GM19324 (cell line): ENCODE results near the gene NT5C2.
"Not testable (repeated sequence)": the region's sequence is repeated elsewhere in the genome, so short reads cannot be mapped to it uniquely, and the experiment has no call there.

Experiments
- ATAC-seq: cut with Tn5 transposase; IDR thresholded peaks from one replicate; pipeline ENCODE4 v1.9.1; 2021; ENCODE audit warnings: mild to moderate bottlenecking, moderate library complexity; ENCODE audit not compliant: unreplicated experiment, low FRiP score

Gene NT5C2

GRCh38 chr10:103167554-103167953 is 25.5 kb downstream of the NT5C2 start:
- ATAC-seq: not testable (repeated sequence)

GRCh38 chr10:103166523-103166922 is 26.5 kb downstream of the NT5C2 start:
- no peak for ATAC-seq

- ATAC-seq: not testable (repeated sequence)
These were observed 29.2 kb downstream of the NT5C2 start for GRCh38 chr10:103163766-103164403.

GRCh38 chr10:103157246-103157645 is 35.8 kb downstream of the NT5C2 start:
- no peak for ATAC-seq

- ATAC-seq: no peak
These were observed 37.5 kb downstream of the NT5C2 start for GRCh38 chr10:103155471-103156085.

- no peak for ATAC-seq
These were observed 38.4 kb downstream of the NT5C2 start for GRCh38 chr10:103154521-103155299.

GRCh38 chr10:103153302-103154197 is 39.5 kb downstream of the NT5C2 start:
- ATAC-seq: no peak

GRCh38 chr10:103149991-103150622 is 43.0 kb downstream of the NT5C2 start:
- ATAC-seq: no peak

- no peak for ATAC-seq
These were observed 45.4 kb downstream of the NT5C2 start for GRCh38 chr10:103147645-103148044.

GRCh38 chr10:103145860-103146466 is 47.1 kb downstream of the NT5C2 start:
- no peak for ATAC-seq

- no peak for ATAC-seq
These were observed 48.0 kb downstream of the NT5C2 start for GRCh38 chr10:103145046-103145445.

GRCh38 chr10:103144041-103144440 is 49.0 kb downstream of the NT5C2 start:
- no peak for ATAC-seq

GRCh38 chr10:103143641-103144040 is 49.4 kb downstream of the NT5C2 start:
- not testable (repeated sequence) for ATAC-seq

GRCh38 chr10:103141950-103142349 is 51.1 kb downstream of the NT5C2 start:
- no peak for ATAC-seq

GRCh38 chr10:103140469-103140868 is 52.6 kb downstream of the NT5C2 start:
- ATAC-seq: no peak

- ATAC-seq: no peak
These were observed 53.3 kb downstream of the NT5C2 start for GRCh38 chr10:103139803-103140202.

- ATAC-seq: not testable (repeated sequence)
These were observed 57.9 kb downstream of the NT5C2 start for GRCh38 chr10:103135168-103135567.

- no peak for ATAC-seq
These were observed 62.2 kb downstream of the NT5C2 start for GRCh38 chr10:103130910-103131309.

- not testable (repeated sequence) for ATAC-seq
These were observed 62.9 kb downstream of the NT5C2 start for GRCh38 chr10:103130180-103130579.

GRCh38 chr10:103127241-103127640 is 65.8 kb downstream of the NT5C2 start:
- no peak for ATAC-seq
